Body of pancreas (tissue), 4 donors: ENCODE measurements around the gene ADAMTS2.

Experiments
- POLR2A ChIP-seq, 3 donors: fragments of 450-650 bp; IDR thresholded peaks; one replicate each; pipeline ENCODE4 v1.6.1; 2016; ENCODE audit warnings: antibody characterized with exemption in 3 of 3, mild to moderate bottlenecking in 2 of 3
- TF ChIP-seq, protein P1 (sequence below), 7 experiments: fragments of 450-650 bp in 4 of 7; fragments of 200-600 bp in 3 of 7; sonication (generic) in 3 of 7; IDR thresholded peaks; one replicate each; pipeline ENCODE4 v1.5.1; 2016 to 2019; ENCODE audit warnings: antibody characterized with exemption in 7 of 7

DNA sequence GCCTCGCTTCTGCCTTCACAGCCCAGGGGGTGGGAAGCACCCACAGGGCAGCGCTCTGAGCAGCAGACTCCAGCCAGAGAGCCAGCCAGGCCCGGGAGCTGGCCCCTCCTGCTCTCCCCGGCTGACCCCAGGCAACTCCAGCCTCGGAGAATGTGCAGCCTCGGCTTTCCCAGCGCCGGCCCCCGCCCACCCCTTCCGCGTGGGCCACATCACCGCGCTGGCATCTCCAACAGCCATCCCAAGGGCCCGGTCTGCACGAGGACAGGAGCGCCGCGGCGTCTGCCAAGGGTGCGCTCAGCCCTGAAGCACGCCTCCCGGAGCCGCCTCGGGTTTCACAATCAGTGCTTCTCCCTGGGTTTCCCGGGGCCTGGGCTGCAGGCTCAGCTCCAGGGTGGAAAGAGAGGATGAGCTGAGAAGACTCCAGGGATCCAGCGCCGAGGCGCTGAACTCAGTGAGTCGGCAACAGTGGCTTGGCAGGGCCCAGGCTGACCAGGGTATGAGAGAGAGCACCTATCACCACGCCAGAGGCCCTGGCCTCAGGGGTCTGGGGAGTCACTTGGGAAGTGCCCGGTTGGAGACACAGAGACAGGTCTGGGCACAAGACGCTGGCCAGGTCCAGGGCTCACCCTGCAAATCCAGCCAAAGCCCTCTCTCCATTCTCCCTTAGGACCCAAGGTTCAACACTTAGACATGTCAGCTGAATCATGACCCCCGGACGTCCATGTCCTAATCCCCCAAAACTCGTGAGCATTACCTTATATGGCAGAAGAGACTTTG lies 79.6 kb downstream of the ADAMTS2 start:
- TF ChIP-seq, protein P1, sequence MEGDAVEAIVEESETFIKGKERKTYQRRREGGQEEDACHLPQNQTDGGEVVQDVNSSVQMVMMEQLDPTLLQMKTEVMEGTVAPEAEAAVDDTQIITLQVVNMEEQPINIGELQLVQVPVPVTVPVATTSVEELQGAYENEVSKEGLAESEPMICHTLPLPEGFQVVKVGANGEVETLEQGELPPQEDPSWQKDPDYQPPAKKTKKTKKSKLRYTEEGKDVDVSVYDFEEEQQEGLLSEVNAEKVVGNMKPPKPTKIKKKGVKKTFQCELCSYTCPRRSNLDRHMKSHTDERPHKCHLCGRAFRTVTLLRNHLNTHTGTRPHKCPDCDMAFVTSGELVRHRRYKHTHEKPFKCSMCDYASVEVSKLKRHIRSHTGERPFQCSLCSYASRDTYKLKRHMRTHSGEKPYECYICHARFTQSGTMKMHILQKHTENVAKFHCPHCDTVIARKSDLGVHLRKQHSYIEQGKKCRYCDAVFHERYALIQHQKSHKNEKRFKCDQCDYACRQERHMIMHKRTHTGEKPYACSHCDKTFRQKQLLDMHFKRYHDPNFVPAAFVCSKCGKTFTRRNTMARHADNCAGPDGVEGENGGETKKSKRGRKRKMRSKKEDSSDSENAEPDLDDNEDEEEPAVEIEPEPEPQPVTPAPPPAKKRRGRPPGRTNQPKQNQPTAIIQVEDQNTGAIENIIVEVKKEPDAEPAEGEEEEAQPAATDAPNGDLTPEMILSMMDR (IDR thresholded peaks at IDR 0.05): no peak
- no peak for TF ChIP-seq POLR2A (IDR thresholded peaks at IDR 0.05)
